Liver (tissue), 9 donors: ENCODE measurements around the gene MAP3K21. TPM values are rescaled to one million over a fixed set of nuclear protein-coding genes. Genes with fewer than 3 reads are reported as not detected.
A peak's percentile ranks its signal among the peaks of the same experiment; 100 is the strongest.

Experiments
- DNase-seq: peaks from one replicate; pipeline ENCODE4 v3.0.0-alpha.2; 2017; ENCODE audit warnings: low spot score
- H3K27ac ChIP-seq, 2 donors: one replicate each; pipeline ENCODE4 v1.7.0; 2013; ENCODE audit warnings: inconsistent platforms in 2 of 2, low read length in 2 of 2, control low read depth in 1 of 2, low read depth in 1 of 2, mild to moderate bottlenecking in 1 of 2
- H3K27me3 ChIP-seq, 4 donors: one replicate each; pipeline versions ENCODE4 v1.6.1 to v1.7.0; 2013; ENCODE audit warnings: low read length in 3 of 4, inconsistent platforms in 1 of 4, mild to moderate bottlenecking in 1 of 4, moderate library complexity in 1 of 4; ENCODE audit not compliant: control insufficient read depth in 4 of 4, insufficient read depth in 4 of 4
- H3K36me3 ChIP-seq, 4 donors: one replicate each; pipeline versions ENCODE4 v1.6.1 to v1.7.0; 2013; ENCODE audit warnings: low read length in 3 of 4, mild to moderate bottlenecking in 3 of 4, low read depth in 1 of 4, moderate library complexity in 1 of 4; ENCODE audit not compliant: control insufficient read depth in 4 of 4, insufficient read depth in 3 of 4
- H3K4me1 ChIP-seq, 4 donors: one replicate each; pipeline versions ENCODE4 v1.6.1 to v1.7.0; 2013; ENCODE audit warnings: low read length in 3 of 4, mild to moderate bottlenecking in 3 of 4, moderate library complexity in 1 of 4; ENCODE audit not compliant: control insufficient read depth in 4 of 4, insufficient read depth in 4 of 4
- H3K4me3 ChIP-seq, 3 donors: one replicate each; pipeline versions ENCODE4 v1.6.1 to v1.7.0; 2013; ENCODE audit warnings: low read length in 3 of 3, control low read depth in 1 of 3, low read depth in 1 of 3, mild to moderate bottlenecking in 1 of 3
- H3K9ac ChIP-seq, 2 donors: one replicate each; pipeline ENCODE4 v1.7.0; 2013; ENCODE audit warnings: low read length in 2 of 2, mild to moderate bottlenecking in 2 of 2, moderate library complexity in 2 of 2, control low read depth in 1 of 2, low read depth in 1 of 2
- H3K9me3 ChIP-seq, 4 donors: one replicate each; pipeline versions ENCODE4 v1.6.1 to v1.7.0; 2013; ENCODE audit warnings: low read length in 3 of 4; ENCODE audit not compliant: control insufficient read depth in 4 of 4
- ATF3 ChIP-seq: IDR thresholded peaks from 2 replicates; pipeline ENCODE4 v1.6.1; 2016; ENCODE audit warnings: antibody characterized with exemption
- CTCF ChIP-seq: fragments of 150-350 bp; IDR thresholded peaks from 2 replicates; pipeline ENCODE4 v1.5.1; 2017; ENCODE audit warnings: improper control_type of control experiment, low read depth, low read length; ENCODE audit not compliant: missing input control
- EGR1 ChIP-seq, 2 donors: IDR thresholded peaks; 2 replicates each; pipeline ENCODE4 v1.6.1; 2016 to 2018; ENCODE audit warnings: antibody characterized with exemption in 2 of 2, low read depth in 2 of 2
- FOXA1 ChIP-seq: IDR thresholded peaks from 2 replicates; pipeline ENCODE4 v1.6.1; 2016; ENCODE audit warnings: antibody characterized with exemption
- FOXA2 ChIP-seq: IDR thresholded peaks from 2 replicates; pipeline ENCODE4 v1.6.1; 2016; ENCODE audit warnings: antibody characterized with exemption
- GABPA ChIP-seq, 2 donors: IDR thresholded peaks in 1 of 2; conservative IDR thresholded peaks in 1 of 2; 2 replicates each; pipeline ENCODE4 v1.6.1; 2016; ENCODE audit warnings: antibody characterized with exemption in 2 of 2, mild to moderate bottlenecking in 1 of 2, moderate library complexity in 1 of 2
- HNF4A ChIP-seq, 2 donors: conservative IDR thresholded peaks; 2 replicates each; pipeline ENCODE4 v1.6.1; 2016; ENCODE audit warnings: antibody characterized with exemption in 2 of 2, mild to moderate bottlenecking in 2 of 2
- HNF4G ChIP-seq: IDR thresholded peaks from 2 replicates; pipeline ENCODE4 v1.6.1; 2016; ENCODE audit warnings: antibody characterized with exemption
- JUND ChIP-seq, 2 donors: IDR thresholded peaks; 2 replicates each; pipeline ENCODE4 v1.6.1; 2016; ENCODE audit warnings: antibody characterized with exemption in 2 of 2
- MAX ChIP-seq: IDR thresholded peaks from 2 replicates; pipeline ENCODE4 v1.6.1; 2016; ENCODE audit warnings: antibody characterized with exemption
- REST ChIP-seq: IDR thresholded peaks from 2 replicates; pipeline ENCODE4 v1.6.1; 2016; ENCODE audit warnings: antibody characterized with exemption, mild to moderate bottlenecking
- RXRA ChIP-seq, 2 donors: IDR thresholded peaks; 2 replicates each; pipeline ENCODE4 v1.6.1; 2017 to 2018; ENCODE audit warnings: antibody characterized with exemption in 2 of 2, mild to moderate bottlenecking in 1 of 2
- TAF1 ChIP-seq: conservative IDR thresholded peaks from 2 replicates; pipeline ENCODE4 v1.6.1; 2016; ENCODE audit warnings: antibody characterized with exemption, mild to moderate bottlenecking
- YY1 ChIP-seq: IDR thresholded peaks from 2 replicates; pipeline ENCODE4 v1.6.1; 2016; ENCODE audit warnings: antibody characterized with exemption, mild to moderate bottlenecking
- ZBTB33 ChIP-seq: IDR thresholded peaks from 2 replicates; pipeline ENCODE4 v1.6.1; 2016; ENCODE audit warnings: antibody characterized with exemption
- WGBS: extraction: QIAGEN DNeasy Blood & Tissue Kit; methylation state at CpG from one replicate; pipeline ENCODE4 v1.1.7; 2013; 5-methylcytosine and 5-hydroxymethylcytosine counted together
- polyA plus RNA-seq, 2 donors: library from polyadenylated mRNA; stranded (reverse) in 1 of 2; unstranded in 1 of 2; fragments of 200-250 nt in 1 of 2; fragments of >200 nt in 1 of 2; fragmentation: Nextera tagmentation in 1 of 2; extraction: Ambion mirVana in 1 of 2; gene quantifications; one replicate each; pipeline versions ENCODE4 v1.2.1 to v1.2.3, GENCODE V29; 2013 to 2015
- total RNA-seq, 2 donors: library from RNA; depleted of rRNA; stranded (reverse); fragments of >200 nt; gene quantifications; one replicate each; pipeline ENCODE4 v1.2.3, GENCODE V29; 2014
- donor health status: healthy.
- donor health status: healthy.
- donor health status: healthy.
- donor health status: healthy.
- donor health status: healthy.

The MAP3K21 gene
- total and polyA plus RNA-seq, 4 donors = 0.51 to 7.3 (median 1.6) TPM

GRCh38 chr1:233293556-233294446 is 33.7 kb upstream of the MAP3K21 start:
- Histone ChIP-seq H3K9ac (no peak overlapping the region), H3K36me3 (no peaks in the 10 kb centered on the region), H3K4me1 (peaks cover 3 to 7% (median 5%) of the 10 kb centered on the region in 4 donors), H3K27me3 (peaks cover 0 to 4% (median 0%) of the 10 kb centered on the region in 4 donors), H3K27ac (no peak overlapping the region), H3K9me3 (no peaks in the 10 kb centered on the region), H3K4me3 (no peak overlapping the region)
- no peak for TF ChIP-seq HNF4G
- no peak for TF ChIP-seq REST
- no peak for TF ChIP-seq ATF3
- no peak for TF ChIP-seq FOXA1
- TF ChIP-seq ZBTB33 = no peak
- TF ChIP-seq CTCF = no peak
- TF ChIP-seq FOXA2 = no peak
- no peak for TF ChIP-seq MAX
- no peak for TF ChIP-seq JUND (IDR thresholded peaks at IDR 0.05)
- TF ChIP-seq GABPA (IDR thresholded peaks at IDR 0.05 in 1 of 2, conservative IDR thresholded peaks at IDR 0.05 in 1 of 2) = no peak
- TF ChIP-seq RXRA (IDR thresholded peaks at IDR 0.05) = no peak
- no peak for TF ChIP-seq HNF4A (conservative IDR thresholded peaks at IDR 0.05)
- no peak for DNase-seq
- WGBS = 94% methylated on average over 3 of the region's 3 CpGs

GRCh38 chr1:233294913-233295236 is 32.6 kb upstream of the MAP3K21 start:
- no peaks in the 10 kb centered on the region for H3K36me3 ChIP-seq
- peaks cover 0 to 4% (median 0%) of the 10 kb centered on the region in 4 donors for H3K27me3 ChIP-seq
- WGBS = 23% methylated on average over 8 of the region's 8 CpGs
- DNase-seq = no peak
- peak overlapping the region in 2 of 3 donors; percentile 3 to 82 for H3K4me3 ChIP-seq
- H3K4me1 ChIP-seq = peaks cover 3 to 7% (median 5%) of the 10 kb centered on the region in 4 donors
- no peaks in the 10 kb centered on the region for H3K9me3 ChIP-seq
- no peak overlapping the region for H3K27ac ChIP-seq
- H3K9ac ChIP-seq = no peak overlapping the region
- no peak for TF ChIP-seq CTCF
- TF ChIP-seq EGR1 (IDR thresholded peaks at IDR 0.05; ENCODE audit: low read depth in 2 of 2) = no peak
- no peak for TF ChIP-seq REST
- no peak for TF ChIP-seq GABPA (IDR thresholded peaks at IDR 0.05 in 1 of 2, conservative IDR thresholded peaks at IDR 0.05 in 1 of 2)
- no peak for TF ChIP-seq YY1
- no peak for TF ChIP-seq ATF3
- no peak for TF ChIP-seq HNF4G
- TF ChIP-seq FOXA1 = no peak
- TF ChIP-seq TAF1 = no peak
